HUES64 (cell line): ENCODE data around the gene ANAPC13.

ENCODE experiments used
- H3K27ac ChIP-seq: 2 replicates; pipeline ENCODE4 v1.7.0; 2013; ENCODE audit warnings: low read depth, low read length, inconsistent platforms
- H3K27me3 ChIP-seq: 2 replicates; pipeline ENCODE4 v1.6.1; 2013; ENCODE audit warnings: mild to moderate bottlenecking, low read length; ENCODE audit not compliant: insufficient read depth
- H3K36me3 ChIP-seq: 2 replicates; pipeline ENCODE4 v1.6.1; 2013; ENCODE audit warnings: mild to moderate bottlenecking, low read length; ENCODE audit not compliant: insufficient read depth
- H3K4me1 ChIP-seq: 2 replicates; pipeline ENCODE4 v1.6.1; 2013; ENCODE audit warnings: mild to moderate bottlenecking, low read length, moderate library complexity; ENCODE audit not compliant: insufficient read depth
- H3K4me3 ChIP-seq: 2 replicates; pipeline ENCODE4 v1.5.1; 2013; ENCODE audit warnings: mild to moderate bottlenecking, low read length, moderate library complexity
- H3K9ac ChIP-seq: 2 replicates; pipeline ENCODE4 v1.6.1; 2013; ENCODE audit warnings: mild to moderate bottlenecking, low read depth, low read length
- H3K9me3 ChIP-seq: 2 replicates; pipeline ENCODE4 v1.6.1; 2013; ENCODE audit warnings: low read depth, low read length; ENCODE audit not compliant: insufficient read depth
- WGBS: fragments of 150-250, 120-280 bp; methylation state at CpG from one replicate; pipeline ENCODE4 v1.1.7; 2013; ENCODE audit warnings: missing lambda C conversion rate; 5-methylcytosine and 5-hydroxymethylcytosine counted together

Gene ANAPC13

GRCh38 chr3:134449951-134450350, 35.8 kb downstream of the ANAPC13 start:
- WGBS = 85% methylated on average over 3 of the region's 3 CpGs
- no peak overlapping the region for H3K4me3 ChIP-seq

DNA sequence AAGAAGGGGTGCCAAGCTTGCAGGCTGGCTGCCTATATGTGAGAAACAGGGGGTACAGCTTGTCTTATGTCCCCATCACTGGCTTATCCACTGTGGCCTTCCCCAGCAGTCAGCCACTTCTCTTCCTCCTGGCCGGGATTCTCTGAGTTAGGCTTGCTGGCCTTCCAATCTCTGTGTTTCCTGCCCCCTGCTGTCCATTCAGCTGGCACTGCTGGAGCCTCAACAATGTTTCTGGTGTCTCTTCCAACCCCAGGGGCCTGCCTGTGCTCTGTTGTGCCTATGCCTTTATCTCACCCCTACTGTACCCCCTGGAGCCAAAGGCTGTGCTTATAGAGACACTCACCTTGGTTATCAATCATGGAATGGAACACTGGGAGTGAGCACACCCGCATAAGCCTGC, 36.5 kb downstream of the ANAPC13 start:
- H3K27ac ChIP-seq = no peak overlapping the region
- WGBS = 56% methylated on average over 2 of the region's 2 CpGs
- no peaks in the 10 kb centered on the region for H3K36me3 ChIP-seq
- H3K27me3 ChIP-seq = peaks cover 6% of the 10 kb centered on the region; the same call in 1 of the 2 replicates
- no peak overlapping the region for H3K4me3 ChIP-seq
- peaks cover 6% of the 10 kb centered on the region; the same call in 1 of the 2 replicates for H3K9me3 ChIP-seq
- H3K9ac ChIP-seq = no peak overlapping the region
- H3K4me1 ChIP-seq = no peaks in the 10 kb centered on the region

More at GRCh38 chr3:134449951-134450350, 35.8 kb downstream of the ANAPC13 start:
- no peak overlapping the region for H3K9ac ChIP-seq
- H3K36me3 ChIP-seq = no peaks in the 10 kb centered on the region
- H3K9me3 ChIP-seq = 0 out of 2 replicates have a peak, but pooled peaks cover under 1% of the 10 kb centered on the region
- H3K27ac ChIP-seq = no peak overlapping the region
- H3K4me1 ChIP-seq = no peaks in the 10 kb centered on the region
- peaks cover 6% of the 10 kb centered on the region; the same call in 1 of the 2 replicates for H3K27me3 ChIP-seq

- Histone ChIP-seq H3K9ac (no peak overlapping the region), H3K27ac (no peak overlapping the region), H3K4me1 (no peaks in the 10 kb centered on the region), H3K9me3 (peaks cover 6% of the 10 kb centered on the region; the same call in 1 of the 2 replicates), H3K27me3 (peaks cover 6% of the 10 kb centered on the region; the same call in 1 of the 2 replicates), H3K4me3 (no peak overlapping the region), H3K36me3 (no peaks in the 10 kb centered on the region)
- WGBS = 91% methylated on average over 4 of the region's 5 CpGs
Measured at GRCh38 chr3:134448664-134449063, 37.1 kb downstream of the ANAPC13 start.

- no peak overlapping the region for H3K9ac ChIP-seq
- no peaks in the 10 kb centered on the region for H3K27me3 ChIP-seq
- H3K9me3 ChIP-seq = peaks cover 6% of the 10 kb centered on the region; the same call in 1 of the 2 replicates
- H3K4me1 ChIP-seq = no peaks in the 10 kb centered on the region
- no peaks in the 10 kb centered on the region for H3K36me3 ChIP-seq
- H3K27ac ChIP-seq = no peak overlapping the region
- H3K4me3 ChIP-seq = no peak overlapping the region
- 87% methylated on average over 1 of the region's 1 CpG for WGBS
Measured at GRCh38 chr3:134447351-134447750, 38.4 kb downstream of the ANAPC13 start.

DNA sequence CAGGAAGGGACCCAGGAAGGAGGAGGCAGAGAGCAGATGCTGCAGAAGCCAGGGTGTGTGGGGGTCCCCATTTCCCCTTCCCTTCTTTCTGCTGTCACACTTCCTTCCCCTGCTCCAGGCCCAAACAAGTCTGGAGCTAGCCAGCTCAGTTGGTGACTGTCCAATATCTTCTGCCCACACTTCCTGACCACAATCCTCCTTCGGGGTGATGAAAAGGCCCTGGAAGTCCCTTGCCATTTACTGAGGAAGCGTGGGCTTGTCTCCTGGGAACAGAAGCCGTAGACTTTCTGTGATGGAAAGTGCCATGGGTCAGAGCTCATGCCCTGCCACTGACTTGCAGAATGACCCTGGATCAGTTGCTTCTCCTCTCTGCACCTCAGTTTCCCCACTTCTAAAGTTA, 39.0 kb downstream of the ANAPC13 start:
- no peaks in the 10 kb centered on the region for H3K36me3 ChIP-seq
- H3K27ac ChIP-seq = no peak overlapping the region
- H3K27me3 ChIP-seq = no peaks in the 10 kb centered on the region
- no peaks in the 10 kb centered on the region for H3K4me1 ChIP-seq
- H3K4me3 ChIP-seq = no peak overlapping the region
- H3K9me3 ChIP-seq = peaks cover 6% of the 10 kb centered on the region; the same call in 1 of the 2 replicates
- 97% methylated on average over 3 of the region's 3 CpGs for WGBS
- no peak overlapping the region for H3K9ac ChIP-seq

DNA sequence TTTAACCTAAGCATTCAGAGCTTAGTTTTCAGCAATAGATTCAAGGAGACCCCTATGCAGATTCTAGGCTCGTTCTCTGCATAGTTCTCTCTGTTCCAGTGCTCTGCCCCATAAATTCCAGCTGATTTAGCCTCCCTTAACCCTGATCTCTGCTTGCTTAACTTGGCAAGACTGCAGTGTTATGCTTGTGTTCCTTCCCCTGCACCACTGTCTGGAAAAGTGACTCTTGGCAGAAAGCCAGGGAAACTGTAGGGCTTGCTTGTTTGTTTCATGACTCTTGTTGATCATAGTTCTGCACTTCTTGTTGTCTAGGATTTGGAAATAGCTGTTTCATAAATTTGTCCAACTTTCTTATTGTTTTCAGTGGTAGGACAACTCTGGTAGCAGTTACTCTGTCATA, 40.1 kb downstream of the ANAPC13 start:
- Histone ChIP-seq H3K9ac (no peak overlapping the region), H3K27ac (no peak overlapping the region), H3K4me1 (no peaks in the 10 kb centered on the region), H3K36me3 (no peaks in the 10 kb centered on the region), H3K4me3 (no peak overlapping the region), H3K9me3 (peaks cover 6% of the 10 kb centered on the region; the same call in 1 of the 2 replicates), H3K27me3 (no peaks in the 10 kb centered on the region)
- 73% methylated on average over 1 of the region's 1 CpG for WGBS

DNA sequence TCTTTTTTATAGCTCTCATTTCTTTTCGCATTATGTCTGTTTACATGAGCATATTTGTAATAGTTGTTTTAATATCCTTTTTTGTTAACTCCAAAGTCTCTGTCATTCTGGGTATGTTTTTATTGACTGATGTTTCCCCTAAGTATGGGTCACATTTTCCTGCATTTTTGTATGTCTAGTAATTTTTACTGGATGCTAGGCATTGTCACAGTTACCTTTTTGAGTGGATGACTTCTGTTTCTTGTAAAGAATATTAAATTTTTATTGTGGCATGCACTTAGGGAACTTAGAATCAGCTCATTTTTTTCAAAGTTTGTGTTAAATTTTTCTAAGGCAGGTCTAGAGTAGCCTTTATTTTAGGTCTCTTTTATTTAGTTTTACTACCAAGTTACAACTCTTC, 40.7 kb downstream of the ANAPC13 start:
- H3K4me1 ChIP-seq = no peaks in the 10 kb centered on the region
- H3K9me3 ChIP-seq = peaks cover 6% of the 10 kb centered on the region; the same call in 1 of the 2 replicates
- H3K27me3 ChIP-seq = no peaks in the 10 kb centered on the region
- no CpG with 5 or more reads among the region's 1 CpG for WGBS
- no peak overlapping the region for H3K4me3 ChIP-seq
- no peak overlapping the region for H3K9ac ChIP-seq
- no peak overlapping the region for H3K27ac ChIP-seq
- no peaks in the 10 kb centered on the region for H3K36me3 ChIP-seq

- H3K27me3 ChIP-seq = no peaks in the 10 kb centered on the region
- 99% methylated on average over 2 of the region's 2 CpGs for WGBS
- no peak overlapping the region for H3K4me3 ChIP-seq
- H3K4me1 ChIP-seq = no peaks in the 10 kb centered on the region
- H3K27ac ChIP-seq = no peak overlapping the region
- peaks cover 6% of the 10 kb centered on the region; the same call in 1 of the 2 replicates for H3K9me3 ChIP-seq
- H3K9ac ChIP-seq = no peak overlapping the region
- no peaks in the 10 kb centered on the region for H3K36me3 ChIP-seq
Measured at GRCh38 chr3:134441821-134442220, 44.0 kb downstream of the ANAPC13 start.

DNA sequence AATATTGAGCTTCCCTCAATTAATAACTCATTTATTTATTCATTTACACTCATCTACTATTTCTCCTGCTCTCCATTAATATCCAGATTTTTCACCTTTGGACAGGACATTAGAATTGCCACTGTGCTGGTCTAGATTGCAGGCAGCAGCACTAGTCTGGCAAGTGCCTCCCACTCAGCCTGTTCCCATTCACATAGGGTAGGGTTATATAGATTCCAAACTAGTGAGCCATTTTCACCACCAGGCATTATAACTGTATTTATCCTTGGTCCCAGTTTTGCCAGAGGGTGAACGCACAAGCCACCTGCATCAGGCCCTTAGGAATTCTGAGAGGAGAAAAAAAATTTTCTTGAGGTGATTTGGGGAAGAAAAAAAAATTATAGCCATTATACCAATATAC, 44.5 kb downstream of the ANAPC13 start:
- Histone ChIP-seq H3K4me1 (no peaks in the 10 kb centered on the region), H3K9ac (no peak overlapping the region), H3K27ac (no peak overlapping the region), H3K36me3 (no peaks in the 10 kb centered on the region), H3K9me3 (peaks cover 6% of the 10 kb centered on the region; the same call in 1 of the 2 replicates), H3K4me3 (no peak overlapping the region), H3K27me3 (no peaks in the 10 kb centered on the region)
- 83% methylated on average over 1 of the region's 1 CpG for WGBS

- Histone ChIP-seq H3K9me3 (no peaks in the 10 kb centered on the region), H3K4me3 (no peak overlapping the region), H3K27ac (no peak overlapping the region), H3K36me3 (no peaks in the 10 kb centered on the region), H3K27me3 (no peaks in the 10 kb centered on the region), H3K9ac (no peak overlapping the region), H3K4me1 (no peaks in the 10 kb centered on the region)
- 89% methylated on average over 3 of the region's 3 CpGs for WGBS
Measured at GRCh38 chr3:134437211-134437752, 48.5 kb downstream of the ANAPC13 start.

DNA sequence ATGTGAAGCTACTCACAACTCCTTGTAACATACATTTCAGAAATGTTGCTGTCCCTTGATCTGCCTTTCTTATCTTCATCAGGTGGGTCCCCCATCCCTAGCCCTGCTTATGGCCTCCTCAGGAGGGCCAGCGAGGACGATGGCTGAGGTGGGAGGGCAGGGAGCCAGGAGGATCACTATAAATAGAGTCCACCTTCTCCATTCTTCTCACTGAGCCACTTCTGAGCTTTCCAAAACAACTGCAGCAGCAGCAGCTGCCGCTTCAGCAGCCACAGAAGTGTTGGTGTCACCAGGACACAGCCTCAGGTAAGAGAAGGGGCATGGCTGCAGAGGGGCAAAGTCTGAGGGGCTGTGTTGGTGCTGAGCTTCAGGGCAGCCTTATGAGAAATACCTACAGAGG, 53.5 kb downstream of the ANAPC13 start:
- Histone ChIP-seq H3K4me1 (no peaks in the 10 kb centered on the region), H3K4me3 (no peak overlapping the region), H3K36me3 (no peaks in the 10 kb centered on the region), H3K27me3 (no peaks in the 10 kb centered on the region), H3K27ac (no peak overlapping the region), H3K9ac (no peak overlapping the region), H3K9me3 (no peaks in the 10 kb centered on the region)
- 94% methylated on average over 3 of the region's 3 CpGs for WGBS
